Naive thymus-derived CD4-positive, alpha-beta T cell (primary cell): Measurements from ENCODE around the gene PLD1. TPM values are rescaled to one million over a fixed set of nuclear protein-coding genes. Genes with fewer than 3 reads are reported as not detected.

Experiments
- ATAC-seq: fragments of 150-1000 bp; cut with Tn5 transposase; 2 replicates; pipeline ENCODE4 v1.10.0; 2021; ENCODE audit warnings: mild to moderate bottlenecking, moderate library complexity
- CTCF ChIA-PET: fragments of 350-600 bp; sonication (Branson Sonifier 250); formaldehyde crosslinking; loops from one replicate; lab custom pipeline; 2021; ENCODE audit warnings: antibody characterized with exemption; lab: Charles Lee
- POLR2A ChIA-PET: fragments of 350-600 bp; sonication (Branson Sonifier 250); formaldehyde crosslinking; loops from one replicate; lab custom pipeline; 2021; ENCODE audit warnings: antibody characterized with exemption, inconsistent platforms; lab: Charles Lee
- DNase-seq, 9 donors: peaks; one replicate each; pipeline versions ENCODE4 v3.0.0 to v3.0.0-alpha.2; 2020 to 2022; ENCODE audit warnings: mixed read lengths in 1 of 9
- H3K27ac ChIP-seq: one replicate; pipeline ENCODE4 v1.7.0; 2013; ENCODE audit warnings: mild to moderate bottlenecking, low read depth, low read length, moderate library complexity
- H3K27me3 ChIP-seq, 2 donors: one replicate each; pipeline ENCODE4 v1.7.0; 2013; ENCODE audit warnings: low read length in 2 of 2, mild to moderate bottlenecking in 2 of 2, moderate library complexity in 2 of 2; ENCODE audit not compliant: control insufficient read depth in 2 of 2, insufficient read depth in 2 of 2
- H3K36me3 ChIP-seq, 3 experiments: 1 replicate in 2 of 3; 2 replicates in 1 of 3; pipeline ENCODE4 v1.7.0; 2013; ENCODE audit warnings: low read length in 3 of 3, mild to moderate bottlenecking in 3 of 3, moderate library complexity in 1 of 3; ENCODE audit not compliant: insufficient read depth in 3 of 3, control insufficient read depth in 2 of 3
- H3K4me1 ChIP-seq, 2 donors: one replicate each; pipeline ENCODE4 v1.7.0; 2013; ENCODE audit warnings: low read length in 2 of 2, mild to moderate bottlenecking in 2 of 2, moderate library complexity in 1 of 2; ENCODE audit not compliant: control insufficient read depth in 2 of 2, insufficient read depth in 2 of 2
- H3K4me3 ChIP-seq: 2 replicates; pipeline ENCODE4 v1.7.0; 2013; ENCODE audit warnings: mild to moderate bottlenecking, low read length
- H3K9me3 ChIP-seq, 3 experiments: 1 replicate in 2 of 3; 2 replicates in 1 of 3; pipeline ENCODE4 v1.7.0; 2013; ENCODE audit warnings: low read length in 3 of 3; ENCODE audit not compliant: control insufficient read depth in 2 of 3
- H3K27ac Mint-ChIP-seq, 9 donors: one replicate each; pipeline ENCODE4 v1.8.0; 2020 to 2022; ENCODE audit warnings: mixed read lengths in 9 of 9, mild to moderate bottlenecking in 8 of 9, moderate library complexity in 5 of 9, inconsistent platforms in 2 of 9
- H3K27me3 Mint-ChIP-seq, 5 donors: one replicate each; pipeline ENCODE4 v1.8.0; 2021 to 2022; ENCODE audit warnings: mixed read lengths in 5 of 5, mild to moderate bottlenecking in 1 of 5
- H3K36me3 Mint-ChIP-seq, 5 donors: one replicate each; pipeline ENCODE4 v1.8.0; 2020 to 2022; ENCODE audit warnings: mixed read lengths in 5 of 5, mild to moderate bottlenecking in 3 of 5, inconsistent platforms in 1 of 5
- H3K4me1 Mint-ChIP-seq, 7 donors: one replicate each; pipeline ENCODE4 v1.8.0; 2020 to 2022; ENCODE audit warnings: mixed read lengths in 7 of 7, mild to moderate bottlenecking in 3 of 7, inconsistent platforms in 1 of 7
- H3K4me3 Mint-ChIP-seq, 10 donors: one replicate each; pipeline ENCODE4 v1.8.0; 2020 to 2022; ENCODE audit warnings: mild to moderate bottlenecking in 10 of 10, mixed read lengths in 10 of 10, moderate library complexity in 6 of 10, inconsistent platforms in 2 of 10
- H3K9me3 Mint-ChIP-seq, 11 donors: one replicate each; pipeline ENCODE4 v1.8.0; 2020 to 2022; ENCODE audit warnings: mixed read lengths in 11 of 11, mild to moderate bottlenecking in 4 of 11, inconsistent platforms in 1 of 11, moderate library complexity in 1 of 11
- intact Hi-C, 2 donors: fragments of 100-400 bp; cut with micrococcal nuclease; formaldehyde crosslinking; loops; one replicate each; pipeline ENCODE4 v1.15.1; 2023
- polyA plus RNA-seq, 2 donors: library from polyadenylated mRNA; unstranded; fragments of 300-500 nt; fragmentation: Illumina TruSeq; gene quantifications; one replicate each; pipeline ENCODE4 v1.2.3, GENCODE V29; 2021
- total RNA-seq, 6 experiments: library from RNA in 5 of 6; stranded (reverse) in 5 of 6; gene quantifications; 1 replicate in 5 of 6; 2 replicates in 1 of 6; pipeline ENCODE4 v1.2.3 and lab custom pipeline; 2021 to 2026

PLD1 gene
- total and polyA plus RNA-seq, 7 experiments from 2014 or later = 0.36 to 12.9 (median 1.4) TPM; not detected in 2

DNA sequence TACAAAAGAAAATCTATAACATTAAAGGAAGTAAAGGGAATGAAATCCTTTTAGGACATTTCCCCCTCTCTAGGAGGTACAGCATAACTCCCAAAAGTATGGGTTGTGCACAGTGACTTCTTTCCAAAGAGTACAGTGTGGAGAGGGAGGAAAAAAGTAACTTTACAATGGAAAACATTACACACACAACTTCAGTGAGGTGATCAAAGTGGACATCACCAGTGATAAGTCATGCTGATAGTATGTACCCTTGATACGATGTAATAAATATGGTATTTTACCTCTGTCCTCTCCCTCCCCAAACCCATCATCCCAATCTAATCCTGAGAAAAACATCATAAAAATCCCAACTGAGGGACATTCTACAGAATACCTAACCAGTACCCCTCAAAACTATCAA, 10.8 kb downstream of the PLD1 start:
- Histone ChIP-seq H3K36me3 (no peaks in the 10 kb centered on the region), H3K27ac (no peak overlapping the region), H3K27me3 (no peaks in the 10 kb centered on the region), H3K9me3 (no peaks in the 10 kb centered on the region), H3K4me3 (no peak overlapping the region), H3K4me1 (no peaks in the 10 kb centered on the region)
- intact Hi-C loops = no loop called here
- DNase-seq = no peak
- CTCF ChIA-PET = no interaction called here
- no peaks in the 10 kb centered on the region for H3K4me1 Mint-ChIP-seq
- no peaks in the 10 kb centered on the region for H3K36me3 Mint-ChIP-seq
- H3K9me3 Mint-ChIP-seq = no peaks in the 10 kb centered on the region
- H3K27ac Mint-ChIP-seq = no peak overlapping the region
- POLR2A ChIA-PET = no interaction called here
- no peak overlapping the region for H3K4me3 Mint-ChIP-seq
- ATAC-seq = no peak
- peaks cover 0 to 13% (median 0%) of the 10 kb centered on the region in 5 donors for H3K27me3 Mint-ChIP-seq

DNA sequence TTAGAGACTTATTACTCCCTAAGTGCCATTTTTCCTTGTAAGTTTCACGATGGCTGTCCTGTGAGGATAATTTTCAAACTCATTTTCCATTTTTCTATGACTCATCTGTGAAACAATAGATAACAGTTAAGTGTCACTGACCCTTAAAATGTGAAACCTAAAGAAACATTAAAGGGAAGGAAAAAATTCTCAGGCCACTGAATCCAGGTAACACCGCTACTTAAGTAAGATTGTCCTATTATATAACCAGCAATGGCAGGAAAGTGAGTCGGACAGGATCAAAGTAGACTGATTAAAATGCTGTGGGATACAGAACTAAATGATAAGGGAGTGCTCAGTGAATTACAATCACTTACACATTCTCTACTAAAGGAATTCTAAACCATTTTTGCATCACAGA, 12.4 kb downstream of the PLD1 start:
- ChIA-PET POLR2A (no interaction called here), CTCF (no interaction called here)
- H3K4me1 Mint-ChIP-seq = no peaks in the 10 kb centered on the region
- H3K36me3 Mint-ChIP-seq = no peaks in the 10 kb centered on the region
- H3K4me3 Mint-ChIP-seq = no peak overlapping the region
- intact Hi-C loops = no loop called here
- Histone ChIP-seq H3K27me3 (no peaks in the 10 kb centered on the region), H3K27ac (no peak overlapping the region), H3K36me3 (no peaks in the 10 kb centered on the region), H3K9me3 (no peaks in the 10 kb centered on the region), H3K4me3 (no peak overlapping the region), H3K4me1 (no peaks in the 10 kb centered on the region)
- ATAC-seq (no peak), DNase-seq (no peak)
- H3K27ac Mint-ChIP-seq = no peak overlapping the region
- no peaks in the 10 kb centered on the region for H3K9me3 Mint-ChIP-seq
- peaks cover 0 to 4% (median 0%) of the 10 kb centered on the region in 5 donors for H3K27me3 Mint-ChIP-seq

DNA sequence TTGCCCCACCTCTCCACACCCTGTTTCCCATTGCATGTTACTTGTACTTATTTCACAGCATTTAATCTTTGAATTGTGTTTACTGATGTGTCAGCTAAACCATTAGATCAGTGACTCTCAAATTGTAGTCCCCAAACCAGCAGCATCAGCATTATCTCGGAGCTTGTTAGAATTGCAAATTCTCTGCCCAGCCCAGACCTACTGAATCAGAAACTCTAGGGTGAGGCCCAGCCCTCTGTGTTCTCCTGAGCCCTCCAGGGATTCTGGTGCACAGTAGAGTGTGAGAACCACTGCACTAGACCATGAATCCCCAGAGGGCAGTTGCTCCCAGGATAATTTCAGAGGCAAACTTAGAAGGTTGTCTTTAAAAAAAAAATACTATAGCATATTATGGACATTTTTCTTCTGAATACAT, 13.0 kb downstream of the PLD1 start:
- CTCF ChIA-PET = no interaction called here

DNA sequence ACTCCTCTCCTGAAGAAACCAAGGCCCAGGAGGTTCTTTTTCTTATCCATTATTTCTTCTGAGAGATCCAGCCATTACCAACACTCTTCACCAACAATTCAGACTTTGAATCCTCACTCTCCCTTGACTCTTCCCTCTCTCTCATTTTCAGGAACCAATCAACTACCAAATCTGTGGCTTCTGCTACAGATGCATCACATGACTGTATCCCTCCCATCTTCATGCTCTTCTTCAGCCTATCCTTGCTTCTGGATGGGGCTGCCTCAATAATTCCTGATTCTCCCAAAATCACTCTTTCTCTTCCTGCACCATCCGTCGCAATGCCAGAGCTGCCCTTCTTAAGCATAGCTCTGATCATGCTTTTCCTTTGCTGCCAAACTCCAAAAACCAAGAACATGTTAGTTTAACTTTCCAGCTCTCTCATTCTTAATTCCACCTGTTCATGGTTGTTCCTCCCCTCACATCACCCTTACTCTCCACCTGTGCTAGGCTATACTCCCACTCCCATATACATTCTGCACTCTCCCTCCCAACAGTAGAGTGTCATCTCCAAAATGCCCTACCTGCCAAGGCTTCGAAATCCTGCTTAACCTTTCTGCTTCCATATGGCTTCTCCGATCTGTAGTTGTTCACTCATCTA, 13.5 kb downstream of the PLD1 start:
- Mint-ChIP-seq H3K27me3 (peaks cover 0 to 6% (median 0%) of the 10 kb centered on the region in 5 donors), H3K36me3 (no peaks in the 10 kb centered on the region), H3K27ac (no peak overlapping the region), H3K9me3 (no peaks in the 10 kb centered on the region), H3K4me3 (no peak overlapping the region), H3K4me1 (no peaks in the 10 kb centered on the region)
- ATAC-seq (no peak), DNase-seq (no peak)
- H3K27ac ChIP-seq = no peak overlapping the region
- no peaks in the 10 kb centered on the region for H3K36me3 ChIP-seq
- no peaks in the 10 kb centered on the region for H3K27me3 ChIP-seq
- H3K9me3 ChIP-seq = no peaks in the 10 kb centered on the region
- no peak overlapping the region for H3K4me3 ChIP-seq
- H3K4me1 ChIP-seq = no peaks in the 10 kb centered on the region
- POLR2A ChIA-PET = no interaction called here
- intact Hi-C loops = no loop called here
- CTCF ChIA-PET = no interaction called here

More for the DNA sequence above, 13.0 kb downstream of the PLD1 start:
- Histone ChIP-seq H3K36me3 (no peaks in the 10 kb centered on the region), H3K4me1 (no peaks in the 10 kb centered on the region), H3K4me3 (no peak overlapping the region), H3K27ac (no peak overlapping the region), H3K9me3 (no peaks in the 10 kb centered on the region), H3K27me3 (no peaks in the 10 kb centered on the region)
- Mint-ChIP-seq H3K27ac (no peak overlapping the region), H3K9me3 (no peaks in the 10 kb centered on the region), H3K4me3 (no peak overlapping the region), H3K4me1 (no peaks in the 10 kb centered on the region), H3K36me3 (no peaks in the 10 kb centered on the region), H3K27me3 (peaks cover 0 to 4% (median 0%) of the 10 kb centered on the region in 5 donors)
- intact Hi-C loops = no loop called here
- POLR2A ChIA-PET = no interaction called here
- DNase-seq (no peak), ATAC-seq (no peak)

DNA sequence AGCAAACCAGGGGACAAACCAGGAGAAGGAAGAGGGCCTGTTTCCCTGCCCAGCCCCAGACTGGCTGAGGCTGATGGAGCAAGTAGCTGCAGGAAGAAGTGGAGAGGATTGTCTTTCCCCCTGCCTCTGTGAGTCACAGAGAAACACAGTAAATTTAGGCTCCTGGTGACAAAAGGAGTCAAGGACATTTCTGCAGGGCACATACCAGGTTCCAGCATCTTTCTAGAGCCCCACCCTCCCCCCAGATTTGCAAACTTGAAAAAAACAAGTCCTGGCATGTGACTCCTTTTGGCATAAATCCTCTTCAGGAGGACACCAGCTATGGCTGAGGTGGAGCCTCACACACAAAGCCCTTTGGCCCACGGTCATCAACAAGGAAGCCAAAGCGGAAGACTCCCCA, 17.8 kb downstream of the PLD1 start:
- CTCF ChIA-PET = no interaction called here
- intact Hi-C loops = no loop called here
- POLR2A ChIA-PET = no interaction called here

DNA sequence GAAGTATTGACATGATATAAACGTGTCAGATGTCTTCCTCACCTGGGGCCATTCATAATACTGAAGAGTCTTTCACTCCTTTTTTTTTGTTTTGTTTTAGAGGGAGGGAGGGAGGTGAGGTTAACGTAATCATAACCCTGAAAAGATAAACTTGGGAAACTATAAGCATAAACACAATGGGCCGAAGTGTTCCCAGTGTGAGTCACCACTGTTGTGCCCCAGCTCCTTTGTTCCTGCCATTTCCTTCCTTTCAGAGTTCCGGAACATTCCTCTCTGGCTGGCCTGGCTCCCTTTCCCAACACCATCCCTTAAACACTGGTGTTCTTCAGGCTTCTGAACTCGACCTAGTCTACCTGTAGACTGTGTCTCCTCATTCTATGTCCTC, 18.6 kb downstream of the PLD1 start:
- H3K27me3 ChIP-seq = peaks cover 0 to 3% of the 10 kb centered on the region in 2 donors
- no peaks in the 10 kb centered on the region for H3K4me1 Mint-ChIP-seq
- H3K27me3 Mint-ChIP-seq = peaks cover 0 to 15% (median 0%) of the 10 kb centered on the region in 5 donors
- POLR2A ChIA-PET = no interaction called here
- H3K36me3 Mint-ChIP-seq = no peaks in the 10 kb centered on the region
- ATAC-seq (no peak), DNase-seq (no peak)
- no peak overlapping the region for H3K4me3 Mint-ChIP-seq
- no peaks in the 10 kb centered on the region for H3K9me3 ChIP-seq
- H3K4me3 ChIP-seq = no peak overlapping the region
- intact Hi-C loops = no loop called here
- peaks cover 0 to 3% (median 0%) of the 10 kb centered on the region in 11 donors for H3K9me3 Mint-ChIP-seq
- no peaks in the 10 kb centered on the region for H3K36me3 ChIP-seq
- H3K4me1 ChIP-seq = no peaks in the 10 kb centered on the region
- no peak overlapping the region for H3K27ac ChIP-seq
- H3K27ac Mint-ChIP-seq = no peak overlapping the region
- CTCF ChIA-PET = no interaction called here

More for the DNA sequence above, 17.8 kb downstream of the PLD1 start:
- Mint-ChIP-seq H3K36me3 (no peaks in the 10 kb centered on the region), H3K4me1 (no peaks in the 10 kb centered on the region), H3K9me3 (peaks cover 0 to 3% (median 0%) of the 10 kb centered on the region in 11 donors), H3K27me3 (peaks cover 0 to 10% (median 0%) of the 10 kb centered on the region in 5 donors), H3K4me3 (no peak overlapping the region), H3K27ac (no peak overlapping the region)
- no peak overlapping the region for H3K27ac ChIP-seq
- no peaks in the 10 kb centered on the region for H3K36me3 ChIP-seq
- no peaks in the 10 kb centered on the region for H3K9me3 ChIP-seq
- DNase-seq (no peak), ATAC-seq (no peak)
- H3K27me3 ChIP-seq = no peaks in the 10 kb centered on the region
- no peak overlapping the region for H3K4me3 ChIP-seq
- no peaks in the 10 kb centered on the region for H3K4me1 ChIP-seq
